Measurements from ENCODE around the gene SCFD1.

Gene SCFD1

GRCh38 chr14:30771595-30771994 lies 149.5 kb downstream of the SCFD1 start:
- TF ChIP-seq CTCF (IDR thresholded peaks at IDR 0.05; ENCODE audit: insufficient read depth, missing control alignments), result no peak
- no peak for DNase-seq (ENCODE audit: insufficient read length, low spot score)
- no peak for FAIRE-seq

- TF ChIP-seq CTCF (IDR thresholded peaks at IDR 0.05; ENCODE audit: insufficient read depth, missing control alignments), result no peak
- DNase-seq (ENCODE audit: insufficient read length, low spot score) (no peak), FAIRE-seq (no peak)
These were observed 157.1 kb downstream of the SCFD1 start for GRCh38 chr14:30779210-30779609.

Measured in D721Med (cell line).